BLaER1 (cell line): ENCODE results near the gene MAPKAP1.

Source experiments
- H3K27ac ChIP-seq: shearing (Covaris generic); formaldehyde crosslinking; 2 replicates; pipeline ENCODE4 v1.8.1; 2022
- H3K27me3 ChIP-seq: shearing (Covaris generic); formaldehyde crosslinking; 2 replicates; pipeline ENCODE4 v1.8.1; 2022
- H3K36me3 ChIP-seq: shearing (Covaris generic); formaldehyde crosslinking; 2 replicates; pipeline ENCODE4 v1.8.1; 2022
- H3K4me1 ChIP-seq: shearing (Covaris generic); formaldehyde crosslinking; 2 replicates; pipeline ENCODE4 v1.8.1; 2022
- H3K4me2 ChIP-seq: shearing (Covaris generic); formaldehyde crosslinking; 2 replicates; pipeline ENCODE4 v1.8.1; 2022
- H3K4me3 ChIP-seq: shearing (Covaris generic); formaldehyde crosslinking; 2 replicates; pipeline ENCODE4 v1.8.1; 2022
- H3K9ac ChIP-seq: shearing (Covaris generic); formaldehyde crosslinking; 2 replicates; pipeline ENCODE4 v1.8.1; 2022
- H3K9me3 ChIP-seq: shearing (Covaris generic); formaldehyde crosslinking; 2 replicates; pipeline ENCODE4 v1.8.1; 2022
- H4K20me1 ChIP-seq: shearing (Covaris generic); formaldehyde crosslinking; 2 replicates; pipeline ENCODE4 v1.8.1; 2022
- Cebpa-rat ChIP-seq: shearing (Covaris generic); IDR thresholded peaks from 2 replicates; pipeline ENCODE4 v1.8.1; 2022

The MAPKAP1 gene

GRCh38 chr9:125739436-125739835 lies 32.4 kb upstream of the MAPKAP1 start:
- Histone ChIP-seq H3K36me3 (no peaks in the 10 kb centered on the region), H3K27ac (no peak overlapping the region), H3K4me2 (no peak overlapping the region), H3K27me3 (no peaks in the 10 kb centered on the region), H3K9ac (no peak overlapping the region), H3K4me3 (no peak overlapping the region), H4K20me1 (no peaks in the 10 kb centered on the region), H3K4me1 (no peaks in the 10 kb centered on the region), H3K9me3 (no peaks in the 10 kb centered on the region)
- TF ChIP-seq Cebpa-rat = no peak

- no peaks in the 10 kb centered on the region for H4K20me1 ChIP-seq
- H3K9me3 ChIP-seq = no peaks in the 10 kb centered on the region
- H3K4me3 ChIP-seq = no peak overlapping the region
- no peaks in the 10 kb centered on the region for H3K4me1 ChIP-seq
- no peaks in the 10 kb centered on the region for H3K27me3 ChIP-seq
- H3K4me2 ChIP-seq = no peak overlapping the region
- no peak overlapping the region for H3K9ac ChIP-seq
- no peak for TF ChIP-seq Cebpa-rat
- no peak overlapping the region for H3K27ac ChIP-seq
- no peaks in the 10 kb centered on the region for H3K36me3 ChIP-seq
Measured at GRCh38 chr9:125732562-125732961, 25.6 kb upstream of the MAPKAP1 start.

- H4K20me1 ChIP-seq = no peaks in the 10 kb centered on the region
- no peak overlapping the region for H3K27ac ChIP-seq
- no peak overlapping the region for H3K4me3 ChIP-seq
- H3K4me2 ChIP-seq = no peak overlapping the region
- TF ChIP-seq Cebpa-rat = no peak
- no peak overlapping the region for H3K9ac ChIP-seq
- no peaks in the 10 kb centered on the region for H3K27me3 ChIP-seq
- H3K4me1 ChIP-seq = no peaks in the 10 kb centered on the region
- no peaks in the 10 kb centered on the region for H3K36me3 ChIP-seq
- H3K9me3 ChIP-seq = no peaks in the 10 kb centered on the region
Measured at GRCh38 chr9:125730168-125730567, 23.2 kb upstream of the MAPKAP1 start.

GRCh38 chr9:125726456-125727132 lies 19.6 kb upstream of the MAPKAP1 start:
- H3K4me1 ChIP-seq = no peaks in the 10 kb centered on the region
- H3K27ac ChIP-seq = no peak overlapping the region
- H3K4me2 ChIP-seq = no peak overlapping the region
- no peaks in the 10 kb centered on the region for H3K9me3 ChIP-seq
- no peaks in the 10 kb centered on the region for H3K27me3 ChIP-seq
- TF ChIP-seq Cebpa-rat = no peak
- no peaks in the 10 kb centered on the region for H3K36me3 ChIP-seq
- H3K4me3 ChIP-seq = no peak overlapping the region
- no peak overlapping the region for H3K9ac ChIP-seq
- no peaks in the 10 kb centered on the region for H4K20me1 ChIP-seq

GRCh38 chr9:125707472-125707804 lies 430 bp upstream of the MAPKAP1 start:
- Histone ChIP-seq H3K36me3 (peaks cover 15% of the 10 kb centered on the region; the same call in 1 of the 2 replicates), H3K27ac (peak overlapping the region; percentile 91; the same call in 1 of the 2 replicates), H3K27me3 (no peaks in the 10 kb centered on the region), H3K4me2 (peak overlapping the region; percentile 91), H3K9ac (peak overlapping the region; percentile 94), H3K4me3 (peak overlapping the region; percentile 97), H3K9me3 (no peaks in the 10 kb centered on the region), H4K20me1 (peaks cover 11% of the 10 kb centered on the region), H3K4me1 (peaks cover 27% of the 10 kb centered on the region)
- TF ChIP-seq Cebpa-rat = no peak

GRCh38 chr9:125705893-125706292 lies 1.1 kb downstream of the MAPKAP1 start:
- Histone ChIP-seq H3K4me3 (peak overlapping the region; percentile 97), H3K27ac (0 out of 2 replicates have a peak overlapping the region, but pooled peaks have one; percentile 91), H3K27me3 (no peaks in the 10 kb centered on the region), H3K9ac (peak overlapping the region; percentile 94; the same call in 1 of the 2 replicates), H3K9me3 (no peaks in the 10 kb centered on the region), H3K4me2 (peak overlapping the region; percentile 91), H3K4me1 (peaks cover 27% of the 10 kb centered on the region), H4K20me1 (peaks cover 24% of the 10 kb centered on the region), H3K36me3 (peaks cover 15% of the 10 kb centered on the region; the same call in 1 of the 2 replicates)
- no peak for TF ChIP-seq Cebpa-rat

- H3K9me3 ChIP-seq = no peaks in the 10 kb centered on the region
- no peak overlapping the region for H3K4me3 ChIP-seq
- no peak for TF ChIP-seq Cebpa-rat
Measured at GRCh38 chr9:125703662-125704061, 3.3 kb downstream of the MAPKAP1 start.

GRCh38 chr9:125701351-125701750 lies 5.7 kb downstream of the MAPKAP1 start:
- no peak overlapping the region for H3K9ac ChIP-seq
- peaks cover 25% of the 10 kb centered on the region for H3K4me1 ChIP-seq
- H3K27ac ChIP-seq = no peak overlapping the region

More at GRCh38 chr9:125703662-125704061, 3.3 kb downstream of the MAPKAP1 start:
- H3K27me3 ChIP-seq = no peaks in the 10 kb centered on the region
- no peak overlapping the region for H3K27ac ChIP-seq
- no peak overlapping the region for H3K4me2 ChIP-seq
- H3K36me3 ChIP-seq = peaks cover 15% of the 10 kb centered on the region; the same call in 1 of the 2 replicates
- no peak overlapping the region for H3K9ac ChIP-seq
- peaks cover 27% of the 10 kb centered on the region for H3K4me1 ChIP-seq
- H4K20me1 ChIP-seq = peaks cover 45% of the 10 kb centered on the region

GRCh38 chr9:125700791-125701190 lies 6.2 kb downstream of the MAPKAP1 start:
- Histone ChIP-seq H3K9me3 (no peaks in the 10 kb centered on the region), H4K20me1 (peaks cover 56% of the 10 kb centered on the region), H3K9ac (no peak overlapping the region), H3K4me1 (peaks cover 23% of the 10 kb centered on the region), H3K4me3 (no peak overlapping the region), H3K27me3 (no peaks in the 10 kb centered on the region), H3K36me3 (peaks cover 15% of the 10 kb centered on the region; the same call in 1 of the 2 replicates), H3K4me2 (no peak overlapping the region), H3K27ac (no peak overlapping the region)
- no peak for TF ChIP-seq Cebpa-rat

More at GRCh38 chr9:125701351-125701750, 5.7 kb downstream of the MAPKAP1 start:
- Histone ChIP-seq H3K9me3 (no peaks in the 10 kb centered on the region), H3K36me3 (peaks cover 15% of the 10 kb centered on the region; the same call in 1 of the 2 replicates), H3K4me3 (no peak overlapping the region), H3K4me2 (no peak overlapping the region), H3K27me3 (no peaks in the 10 kb centered on the region), H4K20me1 (peaks cover 56% of the 10 kb centered on the region)
- no peak for TF ChIP-seq Cebpa-rat

- no peak for TF ChIP-seq Cebpa-rat
- H3K4me3 ChIP-seq = no peak overlapping the region
- H4K20me1 ChIP-seq = peaks cover 55% of the 10 kb centered on the region
- H3K27ac ChIP-seq = no peak overlapping the region
- H3K27me3 ChIP-seq = no peaks in the 10 kb centered on the region
- H3K9me3 ChIP-seq = no peaks in the 10 kb centered on the region
- H3K36me3 ChIP-seq = peaks cover 14% of the 10 kb centered on the region; the same call in 1 of the 2 replicates
- H3K4me1 ChIP-seq = peaks cover 14% of the 10 kb centered on the region
- H3K4me2 ChIP-seq = no peak overlapping the region
- no peak overlapping the region for H3K9ac ChIP-seq
Measured at GRCh38 chr9:125699870-125700269, 7.1 kb downstream of the MAPKAP1 start.
